ENCODE data around the gene CCPG1. TPM values are rescaled to one million over a fixed set of nuclear protein-coding genes. Genes with fewer than 3 reads are reported as not detected.
"Not testable (repeated sequence)": the region's sequence is repeated elsewhere in the genome, so short reads cannot be mapped to it uniquely, and the experiment has no call there.

Gene CCPG1
- polyA plus RNA-seq = 7.1 to 12.4 TPM (median 10.5 TPM) in 3 replicates
- polyA plus RNA-seq (2011; ENCODE audit: low read depth) = 19.3 TPM
- polyA plus RNA-seq (2011; cell fraction: cytosol; rRNA removed) = 2.9 and 7.2 TPM in 2 replicates
- polyA plus RNA-seq (2011; cell fraction: nucleus; rRNA removed) = 21.1 and 24.5 TPM in 2 replicates
- polyA plus RNA-seq (2012; ENCODE audit: low replicate concordance) = 8.4 and 17.6 TPM in 2 replicates
- 3.6 to 14.5 TPM (median 5.6 TPM) in 3 replicates for polyA minus RNA-seq
- 5.4 TPM for polyA minus RNA-seq (2011; cell fraction: cytosol; rRNA and poly(A)+ RNA removed)
- 14.2 and 27.4 TPM in 2 replicates for polyA minus RNA-seq (2011; cell fraction: nucleus; rRNA and poly(A)+ RNA removed)

GRCh38 chr15:55408012-55408928 lies at the start of gene CCPG1, which contains the start of gene PIERCE2:
CCPG1 (minus strand) TSS chr15:55408359; CDS start chr15:55389424, 18,935 bp downstream.
PIERCE2 (plus strand) TSS chr15:55408495; CDS start chr15:55408769, 274 bp downstream.
- Histone ChIP-seq H3K9ac (ENCODE audit: control insufficient read depth, extremely low read depth, insufficient read depth, low read length) (peak within 1 kb of the TSS; percentile 82), H4K20me1 (ENCODE audit: control insufficient read depth, extremely low read depth, insufficient read depth, low read length) (no peaks in the 10 kb centered on the region), H3K79me2 (ENCODE audit: control insufficient read depth, insufficient read depth, low read length) (peaks cover 2% of the 10 kb centered on the region), H3K36me3 (ENCODE audit: control insufficient read depth in 2 of 2, extremely low read depth in 1 of 2, insufficient read depth in 2 of 2, low read length in 2 of 2) (no peaks in the 10 kb centered on the region), H3K27me3 (ENCODE audit: control insufficient read depth, extremely low read depth, insufficient read depth, low read length) (no peaks in the 10 kb centered on the region), H3K4me3 (ENCODE audit: control insufficient read depth in 2 of 3, extremely low read depth in 1 of 3, insufficient read depth in 2 of 3, low read depth in 1 of 3, low read length in 3 of 3) (peak within 1 kb of the TSS; percentile 88 to 93 (median 92)), H2AFZ (ENCODE audit: control insufficient read depth, low read length) (peak within 1 kb of the TSS; percentile 99), H3K4me2 (ENCODE audit: control insufficient read depth, extremely low read depth, insufficient read depth, low read depth, low read length) (peak within 1 kb of the TSS; percentile 94), H3K27ac (ENCODE audit: control insufficient read depth, insufficient read depth, low read length) (peak within 1 kb of the TSS; percentile 68), H3K4me1 (ENCODE audit: control insufficient read depth, extremely low read depth, insufficient read depth, low read length) (peaks cover 11% of the 10 kb centered on the region), H3K9me3 (ENCODE audit: control insufficient read depth, low read depth, low read length) (no peaks in the 10 kb centered on the region), H3K9me1 (ENCODE audit: control insufficient read depth, extremely low read depth, insufficient read depth, low read length) (peaks cover 2% of the 10 kb centered on the region)
- dilution Hi-C loops (cut with MboI; ENCODE audit: extremely low pct_ligation_motif_present, low sequenced_read_pairs) = no loop called here
- DNase-seq (ENCODE audit: low read depth, low spot score) (peak; percentile 54), FAIRE-seq (no peak)
- peak; percentile 51 to 90 (median 55) for TF ChIP-seq CTCF (optimal IDR thresholded peaks at IDR 0.05 in 1 of 3, IDR thresholded peaks at IDR 0.05 in 1 of 3, conservative IDR thresholded peaks at IDR 0.05 in 1 of 3; ENCODE audit: extremely low read depth in 1 of 3, insufficient read depth in 2 of 3, low read length in 3 of 3)
- TF ChIP-seq EZH2 (IDR thresholded peaks at IDR 0.05; ENCODE audit: low read length) = no peak

GRCh38 chr15:55457401-55458022 lies 49.4 kb upstream of the CCPG1 start:
- no peak for DNase-seq (ENCODE audit: low read depth, low spot score)
- no peaks in the 10 kb centered on the region for H3K9me3 ChIP-seq (ENCODE audit: control insufficient read depth, low read depth, low read length)
- no peak overlapping the region for H3K4me3 ChIP-seq (ENCODE audit: control insufficient read depth in 2 of 3, extremely low read depth in 1 of 3, insufficient read depth in 2 of 3, low read depth in 1 of 3, low read length in 3 of 3)

GRCh38 chr15:55447030-55447394 lies 38.9 kb upstream of the CCPG1 start:
- H3K27ac ChIP-seq (ENCODE audit: control insufficient read depth, insufficient read depth, low read length); H3K27me3 ChIP-seq (ENCODE audit: control insufficient read depth, extremely low read depth, insufficient read depth, low read length); H3K79me2 ChIP-seq (ENCODE audit: control insufficient read depth, insufficient read depth, low read length); dilution Hi-C loops (cut with MboI; ENCODE audit: extremely low pct_ligation_motif_present, low sequenced_read_pairs); H3K4me1 ChIP-seq (ENCODE audit: control insufficient read depth, extremely low read depth, insufficient read depth, low read length); H2AFZ ChIP-seq (ENCODE audit: control insufficient read depth, low read length); H3K9me3 ChIP-seq (ENCODE audit: control insufficient read depth, low read depth, low read length); H3K4me2 ChIP-seq (ENCODE audit: control insufficient read depth, extremely low read depth, insufficient read depth, low read depth, low read length); DNase-seq (ENCODE audit: low read depth, low spot score); FAIRE-seq; H3K4me3 ChIP-seq (ENCODE audit: control insufficient read depth in 2 of 3, extremely low read depth in 1 of 3, insufficient read depth in 2 of 3, low read depth in 1 of 3, low read length in 3 of 3); H4K20me1 ChIP-seq (ENCODE audit: control insufficient read depth, extremely low read depth, insufficient read depth, low read length); H3K36me3 ChIP-seq (ENCODE audit: control insufficient read depth in 2 of 2, extremely low read depth in 1 of 2, insufficient read depth in 2 of 2, low read length in 2 of 2); H3K9me1 ChIP-seq (ENCODE audit: control insufficient read depth, extremely low read depth, insufficient read depth, low read length); H3K9ac ChIP-seq (ENCODE audit: control insufficient read depth, extremely low read depth, insufficient read depth, low read length): not testable (repeated sequence)

More at GRCh38 chr15:55457401-55458022, 49.4 kb upstream of the CCPG1 start:
- TF ChIP-seq EZH2 (IDR thresholded peaks at IDR 0.05; ENCODE audit: low read length) = no peak
- no peak for TF ChIP-seq CTCF (optimal IDR thresholded peaks at IDR 0.05 in 1 of 3, IDR thresholded peaks at IDR 0.05 in 1 of 3, conservative IDR thresholded peaks at IDR 0.05 in 1 of 3; ENCODE audit: extremely low read depth in 1 of 3, insufficient read depth in 2 of 3, low read length in 3 of 3)
- FAIRE-seq = no peak
- no peaks in the 10 kb centered on the region for H3K27me3 ChIP-seq (ENCODE audit: control insufficient read depth, extremely low read depth, insufficient read depth, low read length)
- no peaks in the 10 kb centered on the region for H3K36me3 ChIP-seq (ENCODE audit: control insufficient read depth in 2 of 2, extremely low read depth in 1 of 2, insufficient read depth in 2 of 2, low read length in 2 of 2)
- no peaks in the 10 kb centered on the region for H4K20me1 ChIP-seq (ENCODE audit: control insufficient read depth, extremely low read depth, insufficient read depth, low read length)
- no peaks in the 10 kb centered on the region for H3K4me1 ChIP-seq (ENCODE audit: control insufficient read depth, extremely low read depth, insufficient read depth, low read length)
- H3K27ac ChIP-seq (ENCODE audit: control insufficient read depth, insufficient read depth, low read length) = no peak overlapping the region
- H2AFZ ChIP-seq (ENCODE audit: control insufficient read depth, low read length) = no peak overlapping the region
- no peak overlapping the region for H3K4me2 ChIP-seq (ENCODE audit: control insufficient read depth, extremely low read depth, insufficient read depth, low read depth, low read length)
- H3K79me2 ChIP-seq (ENCODE audit: control insufficient read depth, insufficient read depth, low read length) = no peaks in the 10 kb centered on the region
- no peak overlapping the region for H3K9ac ChIP-seq (ENCODE audit: control insufficient read depth, extremely low read depth, insufficient read depth, low read length)
- dilution Hi-C loops (cut with MboI; ENCODE audit: extremely low pct_ligation_motif_present, low sequenced_read_pairs) = no loop called here
- no peaks in the 10 kb centered on the region for H3K9me1 ChIP-seq (ENCODE audit: control insufficient read depth, extremely low read depth, insufficient read depth, low read length)
